ENCODE results near the gene EXOC4.

DNA sequence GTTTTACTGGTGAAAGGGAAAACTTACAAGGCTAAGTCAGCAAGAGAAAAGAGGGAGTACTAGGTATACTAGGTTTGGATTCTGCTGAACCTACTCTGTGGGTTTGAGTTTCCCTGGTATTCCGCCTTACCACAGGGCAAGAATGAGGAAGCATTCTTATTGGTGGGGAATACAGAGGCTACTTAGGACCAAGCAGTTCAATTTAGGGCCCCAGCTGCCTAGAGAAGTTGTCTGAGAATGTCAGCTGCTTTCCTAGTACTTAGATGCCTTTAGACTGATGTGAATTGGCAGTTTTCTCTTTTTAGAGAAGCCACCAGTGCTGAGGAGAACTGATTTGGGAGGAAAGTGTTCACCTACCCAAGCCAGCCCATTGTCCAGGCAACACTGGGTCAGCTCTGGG is 465.3 kb downstream of the EXOC4 start:
- no peak for TF ChIP-seq EZH2 (IDR thresholded peaks at IDR 0.05; ENCODE audit: insufficient read depth, poor library complexity, severe bottlenecking)
- no peak for TF ChIP-seq EZH2phosphoT487 (IDR thresholded peaks at IDR 0.05; ENCODE audit: insufficient read depth, low read depth)
